GM23248 (cell line): ENCODE data around the gene PALB2. TPM values are rescaled to one million over a fixed set of nuclear protein-coding genes. Genes with fewer than 3 reads are reported as not detected.
"Not testable (repeated sequence)": the region's sequence is repeated elsewhere in the genome, so short reads cannot be mapped to it uniquely, and the experiment has no call there.

Source experiments
- DNase-seq: peaks from one replicate; pipeline ENCODE4 v3.0.0-alpha.2; 2015
- H2AFZ ChIP-seq: fragments of 200-600 bp; sonication (generic); 2 replicates; pipeline ENCODE4 v1.6.1; 2016; ENCODE audit warnings: antibody characterized with exemption
- H3F3A ChIP-seq: fragments of 200-600 bp; sonication (generic); 2 replicates; pipeline ENCODE4 v1.6.1; 2016; ENCODE audit warnings: mild to moderate bottlenecking, antibody characterized with exemption, mixed run types; ENCODE audit not compliant: insufficient read depth
- H3K27ac ChIP-seq: fragments of 200-600 bp; sonication (generic); 2 replicates; pipeline ENCODE4 v1.5.1; 2016; ENCODE audit warnings: mild to moderate bottlenecking
- H3K27me3 ChIP-seq: fragments of 200-600 bp; sonication (generic); replicated peaks from 2 replicates; pipeline ENCODE4 v1.6.1; 2016; ENCODE audit warnings: mild to moderate bottlenecking; ENCODE audit not compliant: insufficient read depth
- H3K36me3 ChIP-seq: fragments of 200-600 bp; sonication (generic); 2 replicates; pipeline ENCODE4 v1.6.1; 2016; ENCODE audit warnings: low read depth, mild to moderate bottlenecking
- H3K4me1 ChIP-seq: fragments of 200-600 bp; sonication (generic); 2 replicates; pipeline ENCODE4 v1.6.1; 2016; ENCODE audit warnings: mild to moderate bottlenecking; ENCODE audit not compliant: insufficient read depth
- H3K4me2 ChIP-seq: fragments of 200-600 bp; sonication (generic); one replicate; pipeline ENCODE4 v1.6.1; 2016; ENCODE audit warnings: mild to moderate bottlenecking; ENCODE audit not compliant: unreplicated experiment
- H3K4me3 ChIP-seq: fragments of 200-600 bp; sonication (generic); 2 replicates; pipeline ENCODE4 v1.5.1; 2016; ENCODE audit warnings: mild to moderate bottlenecking
- H3K79me2 ChIP-seq: fragments of 200-600 bp; sonication (generic); 2 replicates; pipeline ENCODE4 v1.6.1; 2016; ENCODE audit warnings: mild to moderate bottlenecking; ENCODE audit not compliant: insufficient read depth
- H3K9ac ChIP-seq: fragments of 200-600 bp; sonication (generic); 2 replicates; pipeline ENCODE4 v1.6.1; 2016; ENCODE audit warnings: mild to moderate bottlenecking
- H3K9me2 ChIP-seq: fragments of 200-600 bp; sonication (generic); 2 replicates; pipeline ENCODE4 v1.6.1; 2016; ENCODE audit warnings: mixed run types, mild to moderate bottlenecking, moderate library complexity; ENCODE audit not compliant: insufficient read depth
- H3K9me3 ChIP-seq: fragments of 200-600 bp; sonication (generic); one replicate; pipeline ENCODE4 v1.6.1; 2017; ENCODE audit warnings: low read depth
- H4K20me1 ChIP-seq: fragments of 200-600 bp; sonication (generic); 2 replicates; pipeline ENCODE4 v1.6.0; 2016; ENCODE audit not compliant: insufficient read depth
- EZH2 ChIP-seq: fragments of 200-600 bp; sonication (generic); IDR thresholded peaks from 2 replicates; pipeline ENCODE4 v1.6.1; 2018; ENCODE audit warnings: antibody characterized with exemption, mild to moderate bottlenecking; ENCODE audit not compliant: insufficient read depth, poor library complexity, severe bottlenecking
- EZH2phosphoT487 ChIP-seq: fragments of 200-600 bp; sonication (generic); IDR thresholded peaks from 2 replicates; pipeline ENCODE4 v1.6.1; 2018; ENCODE audit warnings: antibody characterized with exemption, moderate library complexity, mild to moderate bottlenecking, low read depth; ENCODE audit not compliant: insufficient read depth
- WGBS, 2 experiments: methylation state at CpG; one replicate each; pipeline ENCODE4 v1.1.6; 2015 to 2017; ENCODE audit warnings: low lambda C conversion rate in 2 of 2, low coverage in 1 of 2; ENCODE audit errors: missing lambda C conversion rate in 2 of 2; 5-methylcytosine and 5-hydroxymethylcytosine counted together
- in situ Hi-C: fragments of 300-500 bp; cut with MboI; formaldehyde crosslinking; loops from 2 replicates; pipeline ENCODE4 v1.15.0; 2020
- polyA plus RNA-seq: library from polyadenylated mRNA; unstranded; fragments of >200 nt; fragmentation: Nextera tagmentation; extraction: Ambion mirVana; gene quantifications from 2 replicates; pipeline ENCODE4 v1.2.1, GENCODE V29; 2016
- total RNA-seq: library from RNA; depleted of rRNA; stranded (reverse); fragments of >200 nt; shearing (Covaris generic); gene quantifications from 2 replicates; pipeline ENCODE4 v1.2.3, GENCODE V29; 2014

PALB2 gene
- total and polyA plus RNA-seq, 2 experiments from 2014 or later = 7.8 to 15.3 TPM

- Histone ChIP-seq H3K4me3 (no peak overlapping the region), H3K9me3 (no peaks in the 10 kb centered on the region), H3K79me2 (peaks cover 1% of the 10 kb centered on the region; the same call in 1 of the 2 replicates), H3F3A (no peaks in the 10 kb centered on the region), H3K36me3 (peaks cover 55% of the 10 kb centered on the region; the same call in 1 of the 2 replicates), H3K27me3 (no peaks in the 10 kb centered on the region), H3K4me2 (no peak overlapping the region), H2AFZ (no peak overlapping the region), H3K9ac (no peak overlapping the region), H3K4me1 (no peaks in the 10 kb centered on the region), H3K9me2 (no peaks in the 10 kb centered on the region), H4K20me1 (no peaks in the 10 kb centered on the region; the same call in 1 of the 2 replicates), H3K27ac (no peak overlapping the region)
- TF ChIP-seq EZH2phosphoT487 (no peak), EZH2 (no peak)
- in situ Hi-C loops = no loop called here
- no peak for DNase-seq
Observed at GRCh38 chr16:23624092-23624491, 17.0 kb downstream of the PALB2 start.

- WGBS, 2 experiments = 97 to 98% methylated on average over 9 of the region's 9 CpGs
- no peaks in the 10 kb centered on the region for H3K27me3 ChIP-seq
- H3K36me3 ChIP-seq = peaks cover 28% of the 10 kb centered on the region
- no peaks in the 10 kb centered on the region for H3K4me1 ChIP-seq
- no peaks in the 10 kb centered on the region; the same call in 1 of the 2 replicates for H4K20me1 ChIP-seq
- in situ Hi-C loops = no loop called here
- H3F3A ChIP-seq = no peaks in the 10 kb centered on the region
- no peaks in the 10 kb centered on the region for H3K9me3 ChIP-seq
- H3K9me2 ChIP-seq = no peaks in the 10 kb centered on the region
- no peak for DNase-seq
- no peak overlapping the region for H3K27ac ChIP-seq
- TF ChIP-seq EZH2 (no peak), EZH2phosphoT487 (no peak)
- H2AFZ ChIP-seq = no peak overlapping the region
- no peak overlapping the region for H3K4me2 ChIP-seq
- no peak overlapping the region for H3K9ac ChIP-seq
- H3K4me3 ChIP-seq = no peak overlapping the region
- no peaks in the 10 kb centered on the region for H3K79me2 ChIP-seq
Observed at GRCh38 chr16:23615805-23616204, 25.3 kb downstream of the PALB2 start.

- Histone ChIP-seq H3K27ac (no peak overlapping the region), H3K36me3 (peaks cover 10% of the 10 kb centered on the region), H4K20me1 (no peaks in the 10 kb centered on the region; the same call in 1 of the 2 replicates), H3K4me1 (no peaks in the 10 kb centered on the region; the same call in 1 of the 2 replicates), H3K27me3 (no peaks in the 10 kb centered on the region), H3F3A (no peaks in the 10 kb centered on the region), H3K4me2 (no peak overlapping the region), H3K9me2 (no peaks in the 10 kb centered on the region), H3K79me2 (no peaks in the 10 kb centered on the region), H3K4me3 (no peak overlapping the region), H3K9me3 (no peaks in the 10 kb centered on the region), H2AFZ (no peak overlapping the region), H3K9ac (no peak overlapping the region)
- 97% methylated on average over 3 of the region's 3 CpGs for WGBS, 2 experiments
- in situ Hi-C loops = no loop called here
- no peak for DNase-seq
- no peak for TF ChIP-seq EZH2phosphoT487
- no peak for TF ChIP-seq EZH2
Observed at GRCh38 chr16:23611936-23612335, 29.2 kb downstream of the PALB2 start.

- H3K9me3 ChIP-seq, in situ Hi-C loops, H3K4me1 ChIP-seq, H3K36me3 ChIP-seq, H3K27ac ChIP-seq, H4K20me1 ChIP-seq, H3K27me3 ChIP-seq, H3K9me2 ChIP-seq, H3F3A ChIP-seq, H3K79me2 ChIP-seq, H3K9ac ChIP-seq, H2AFZ ChIP-seq, H3K4me2 ChIP-seq, DNase-seq, H3K4me3 ChIP-seq: not testable (repeated sequence)
- WGBS, 2 experiments = 97 to 99% methylated on average over 6 of the region's 6 CpGs
Observed at GRCh38 chr16:23610905-23611304, 30.2 kb downstream of the PALB2 start.

GRCh38 chr16:23609929-23610328 lies 31.2 kb downstream of the PALB2 start:
- Histone ChIP-seq H3K9ac (no peak overlapping the region), H3K79me2 (no peaks in the 10 kb centered on the region), H3K4me2 (no peak overlapping the region), H2AFZ (no peak overlapping the region), H3K9me2 (no peaks in the 10 kb centered on the region), H3K27ac (no peak overlapping the region), H4K20me1 (no peaks in the 10 kb centered on the region), H3K9me3 (no peaks in the 10 kb centered on the region), H3K4me1 (no peaks in the 10 kb centered on the region; the same call in 1 of the 2 replicates), H3F3A (no peaks in the 10 kb centered on the region), H3K36me3 (peaks cover 7% of the 10 kb centered on the region; the same call in 1 of the 2 replicates), H3K4me3 (no peak overlapping the region), H3K27me3 (no peaks in the 10 kb centered on the region)
- whole genome bisulfite sequencing, 2 experiments = 98 to 100% methylated on average over 1 of the region's 1 CpG
- no peak for TF ChIP-seq EZH2
- TF ChIP-seq EZH2phosphoT487 = no peak
- in situ Hi-C loops = no loop called here
- no peak for DNase-seq
